Neural crest cell (in vitro differentiated cells): Measurements from ENCODE around the gene SNX20. TPM values are rescaled to one million over a fixed set of nuclear protein-coding genes. Genes with fewer than 3 reads are reported as not detected.
A peak's percentile ranks its signal among the peaks of the same experiment; 100 is the strongest.

Experiments
- DNase-seq: peaks from one replicate; pipeline ENCODE4 v3.0.0; 2021; ENCODE audit warnings: low read depth, mixed read lengths, low spot score
- H3K27ac Mint-ChIP-seq: one replicate; pipeline ENCODE4 v1.8.0; 2021; ENCODE audit warnings: mild to moderate bottlenecking, mixed read lengths; ENCODE audit not compliant: unreplicated experiment
- H3K27me3 Mint-ChIP-seq: 2 replicates; pipeline ENCODE4 v1.8.0; 2021; ENCODE audit warnings: low read depth, mild to moderate bottlenecking, mixed read lengths
- H3K36me3 Mint-ChIP-seq: 2 replicates; pipeline ENCODE4 v1.8.0; 2021; ENCODE audit warnings: low read depth, mild to moderate bottlenecking, mixed read lengths
- H3K4me1 Mint-ChIP-seq: 2 replicates; pipeline ENCODE4 v1.8.0; 2021; ENCODE audit warnings: mixed read lengths
- H3K4me3 Mint-ChIP-seq: one replicate; pipeline ENCODE4 v1.8.0; 2021; ENCODE audit warnings: mild to moderate bottlenecking, mixed read lengths
- H3K9me3 Mint-ChIP-seq: 2 replicates; pipeline ENCODE4 v1.8.0; 2021; ENCODE audit warnings: mixed read lengths
- total RNA-seq: library from RNA; stranded (reverse); gene quantifications from 2 replicates; pipeline ENCODE4 v1.2.1, GENCODE V29; 2021
- TF ChIP-seq, protein P1 (sequence below): fragments of 200-600 bp; sonication (generic); conservative IDR thresholded peaks from 2 replicates; pipeline ENCODE4 v1.5.0; 2021; ENCODE audit warnings: antibody characterized with exemption, mild to moderate bottlenecking

SNX20 gene
- total RNA-seq, 1 donor from 2014 or later, result not detected

DNA sequence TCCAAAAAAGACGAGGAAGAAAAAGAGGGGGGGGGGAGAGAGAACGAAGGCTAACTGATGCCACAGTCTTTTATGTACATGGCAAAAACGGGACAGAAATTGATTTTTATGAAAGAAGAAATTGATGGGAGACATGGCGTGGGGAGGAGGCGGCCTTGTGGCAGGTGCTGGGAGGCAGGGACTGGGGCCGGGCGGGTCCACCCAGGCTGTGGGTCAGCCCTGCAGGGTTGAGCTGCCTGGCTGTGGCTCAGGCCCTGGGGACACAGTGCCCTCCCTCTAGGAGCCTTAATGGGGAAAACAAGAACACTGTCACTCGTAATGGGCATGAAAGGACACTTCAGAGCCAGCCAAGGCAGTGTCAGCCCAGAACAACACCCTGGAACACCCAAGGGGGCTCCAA, 34.8 kb downstream of the SNX20 start:
- no peaks in the 10 kb centered on the region for H3K27me3 Mint-ChIP-seq
- H3K4me3 Mint-ChIP-seq, result no peak overlapping the region
- no peaks in the 10 kb centered on the region for H3K9me3 Mint-ChIP-seq
- TF ChIP-seq, protein P1, sequence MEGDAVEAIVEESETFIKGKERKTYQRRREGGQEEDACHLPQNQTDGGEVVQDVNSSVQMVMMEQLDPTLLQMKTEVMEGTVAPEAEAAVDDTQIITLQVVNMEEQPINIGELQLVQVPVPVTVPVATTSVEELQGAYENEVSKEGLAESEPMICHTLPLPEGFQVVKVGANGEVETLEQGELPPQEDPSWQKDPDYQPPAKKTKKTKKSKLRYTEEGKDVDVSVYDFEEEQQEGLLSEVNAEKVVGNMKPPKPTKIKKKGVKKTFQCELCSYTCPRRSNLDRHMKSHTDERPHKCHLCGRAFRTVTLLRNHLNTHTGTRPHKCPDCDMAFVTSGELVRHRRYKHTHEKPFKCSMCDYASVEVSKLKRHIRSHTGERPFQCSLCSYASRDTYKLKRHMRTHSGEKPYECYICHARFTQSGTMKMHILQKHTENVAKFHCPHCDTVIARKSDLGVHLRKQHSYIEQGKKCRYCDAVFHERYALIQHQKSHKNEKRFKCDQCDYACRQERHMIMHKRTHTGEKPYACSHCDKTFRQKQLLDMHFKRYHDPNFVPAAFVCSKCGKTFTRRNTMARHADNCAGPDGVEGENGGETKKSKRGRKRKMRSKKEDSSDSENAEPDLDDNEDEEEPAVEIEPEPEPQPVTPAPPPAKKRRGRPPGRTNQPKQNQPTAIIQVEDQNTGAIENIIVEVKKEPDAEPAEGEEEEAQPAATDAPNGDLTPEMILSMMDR, result no peak
- H3K36me3 Mint-ChIP-seq, result peaks cover 24% of the 10 kb centered on the region
- no peak overlapping the region for H3K27ac Mint-ChIP-seq
- no peak for DNase-seq
- H3K4me1 Mint-ChIP-seq, result peaks cover 22% of the 10 kb centered on the region

DNA sequence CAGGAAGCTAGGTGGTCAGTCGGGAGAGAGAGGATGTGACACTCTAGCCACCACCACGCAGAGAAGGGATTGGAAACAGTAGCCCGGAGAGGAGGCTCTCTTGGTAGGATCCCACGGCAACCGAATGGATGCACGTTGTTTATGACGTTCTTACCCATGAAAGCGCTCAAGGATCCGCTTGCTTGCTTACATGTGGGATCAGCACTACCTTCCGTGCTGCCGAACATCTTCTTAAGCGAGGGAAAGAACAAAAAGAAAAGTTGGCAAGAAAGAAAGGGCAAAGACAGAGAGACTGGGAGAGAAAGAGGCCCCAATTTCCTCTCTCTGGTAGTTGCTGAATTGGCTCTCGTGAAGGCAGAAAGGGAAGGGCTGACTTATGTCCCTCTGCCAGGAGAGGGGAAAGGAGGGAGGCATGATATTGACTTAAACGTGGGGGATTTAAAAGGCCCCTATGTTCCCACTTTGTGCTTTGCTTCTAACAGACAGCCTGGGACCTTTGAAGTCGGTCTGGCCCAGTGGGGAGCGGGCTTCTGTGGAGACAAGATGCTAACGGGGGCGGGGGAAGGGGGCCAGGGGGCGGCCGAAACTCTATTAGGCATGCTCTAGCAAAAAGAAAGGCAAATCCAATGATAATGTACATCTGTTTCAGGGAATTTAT, 35.4 kb downstream of the SNX20 start:
- Mint-ChIP-seq H3K36me3 (peaks cover 24% of the 10 kb centered on the region), H3K4me3 (no peak overlapping the region), H3K9me3 (no peaks in the 10 kb centered on the region), H3K27me3 (no peaks in the 10 kb centered on the region), H3K27ac (peak overlapping the region; percentile 72), H3K4me1 (peaks cover 22% of the 10 kb centered on the region)
- TF ChIP-seq, protein P1, result no peak
- no peak for DNase-seq

DNA sequence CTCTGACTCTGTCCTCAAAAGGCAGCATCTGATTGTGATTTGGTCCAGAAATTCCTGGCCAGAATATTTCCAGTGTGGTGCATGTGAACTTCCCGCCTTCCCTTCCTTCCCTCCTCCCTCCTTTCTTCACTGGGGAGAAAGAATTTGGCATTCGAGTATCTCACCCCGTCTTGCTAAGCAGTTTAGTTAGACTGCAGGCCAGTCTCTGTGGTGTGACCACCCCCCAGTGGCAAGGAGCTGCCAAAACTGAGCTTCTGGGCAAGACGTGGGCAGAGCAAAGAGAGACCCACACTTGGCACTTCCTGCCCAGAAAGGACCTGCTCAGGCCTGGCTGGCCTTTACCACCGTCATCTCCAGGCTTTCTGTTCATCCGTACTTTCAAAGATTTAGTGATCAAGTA, 36.4 kb downstream of the SNX20 start:
- TF ChIP-seq, protein P1, result peak; percentile 44
- Mint-ChIP-seq H3K27ac (peak overlapping the region; percentile 43), H3K36me3 (peaks cover 21% of the 10 kb centered on the region), H3K27me3 (no peaks in the 10 kb centered on the region), H3K9me3 (no peaks in the 10 kb centered on the region), H3K4me1 (peaks cover 17% of the 10 kb centered on the region), H3K4me3 (peak overlapping the region; percentile 59)
- DNase-seq, result no peak

DNA sequence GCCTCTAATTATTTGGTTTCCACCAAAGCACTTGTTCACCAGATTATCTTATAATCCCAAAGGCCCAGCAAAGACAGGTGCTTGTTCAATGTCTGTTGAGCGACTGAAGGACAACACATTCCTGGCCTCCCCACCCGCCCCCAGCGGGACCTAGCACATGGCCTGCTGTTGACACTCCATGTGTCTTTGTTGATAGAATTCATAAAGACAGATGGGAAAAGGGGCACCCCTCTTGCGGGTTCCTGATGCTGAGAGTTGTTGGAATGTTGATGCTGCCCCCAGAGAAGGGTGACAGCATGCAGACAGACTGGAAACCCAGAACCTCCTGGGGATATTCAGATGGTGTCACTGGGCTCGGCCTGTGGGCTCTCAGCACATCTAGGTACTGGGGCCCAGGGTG, 36.9 kb downstream of the SNX20 start:
- TF ChIP-seq, protein P1, result no peak
- DNase-seq, result no peak
- Mint-ChIP-seq H3K4me1 (peaks cover 17% of the 10 kb centered on the region), H3K4me3 (no peak overlapping the region), H3K9me3 (no peaks in the 10 kb centered on the region), H3K27ac (no peak overlapping the region), H3K36me3 (peaks cover 21% of the 10 kb centered on the region), H3K27me3 (no peaks in the 10 kb centered on the region)

DNA sequence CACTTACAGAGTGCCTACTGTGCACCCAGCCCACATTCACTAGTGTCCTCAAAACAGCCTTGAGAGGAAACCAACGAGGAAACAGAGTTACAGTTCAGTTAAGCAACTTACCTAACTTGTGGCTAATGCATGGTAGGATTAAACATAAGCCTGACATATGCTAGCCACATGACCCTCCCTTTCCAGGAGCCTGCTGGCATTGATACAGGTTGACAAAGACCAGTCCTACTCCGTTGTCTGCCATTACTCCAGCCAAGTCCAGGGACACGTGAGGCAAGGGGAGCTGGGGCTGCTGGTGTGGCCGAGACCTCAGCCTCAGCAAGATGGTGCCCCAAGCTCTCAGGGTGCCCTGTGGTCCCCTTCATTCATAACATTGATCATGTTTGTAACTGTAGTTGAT, 37.9 kb downstream of the SNX20 start:
- no peaks in the 10 kb centered on the region for H3K27me3 Mint-ChIP-seq

More for the DNA sequence above, 37.9 kb downstream of the SNX20 start:
- Mint-ChIP-seq H3K4me1 (peaks cover 17% of the 10 kb centered on the region), H3K9me3 (no peaks in the 10 kb centered on the region), H3K36me3 (peaks cover 15% of the 10 kb centered on the region), H3K27ac (peak overlapping the region; percentile 57), H3K4me3 (no peak overlapping the region)
- TF ChIP-seq, protein P1, result no peak
- no peak for DNase-seq
